ES-I3 (cell line): ENCODE measurements around the gene PRKAR1B.

Experiments used
- H3K36me3 ChIP-seq: 2 replicates; pipeline ENCODE4 v1.6.1; 2013; ENCODE audit warnings: mild to moderate bottlenecking, low read length, control low read depth, moderate library complexity; ENCODE audit not compliant: insufficient read depth
- H3K4me1 ChIP-seq: 2 replicates; pipeline ENCODE4 v1.6.1; 2013; ENCODE audit warnings: mild to moderate bottlenecking, control low read depth, low read length; ENCODE audit not compliant: insufficient read depth
- H3K9ac ChIP-seq: 2 replicates; pipeline ENCODE4 v1.6.1; 2013; ENCODE audit warnings: low read depth, mild to moderate bottlenecking, low read length, moderate library complexity
- H3K9me3 ChIP-seq: 2 replicates; pipeline ENCODE4 v1.6.1; 2013; ENCODE audit warnings: mild to moderate bottlenecking, low read length, moderate library complexity; ENCODE audit not compliant: control insufficient read depth, insufficient read depth

The PRKAR1B gene

DNA sequence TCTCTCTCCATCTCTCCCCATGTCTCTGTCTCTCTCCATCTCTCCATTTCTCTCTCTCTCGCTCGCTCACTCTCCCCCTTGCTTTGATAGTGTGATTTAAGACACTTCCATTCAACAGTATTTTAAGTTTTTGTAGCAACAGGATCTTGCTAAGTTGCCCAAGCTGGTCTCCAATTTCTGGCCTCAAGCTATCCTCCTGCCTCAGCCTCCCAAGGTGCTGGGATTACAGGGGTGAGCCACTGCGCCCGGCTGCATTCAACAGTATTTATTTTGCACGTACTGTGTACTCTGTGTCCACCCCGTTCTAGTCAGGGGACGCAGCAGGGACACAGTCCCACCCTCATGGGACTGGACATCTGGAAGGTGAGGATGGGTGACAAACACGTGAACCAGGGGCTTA lies 193.0 kb downstream of the PRKAR1B start:
- H3K4me1 ChIP-seq, result peaks cover 14% of the 10 kb centered on the region; the same call in 1 of the 2 replicates
- H3K9ac ChIP-seq, result no peak overlapping the region
- H3K9me3 ChIP-seq, result no peaks in the 10 kb centered on the region
- H3K36me3 ChIP-seq, result no peaks in the 10 kb centered on the region

DNA sequence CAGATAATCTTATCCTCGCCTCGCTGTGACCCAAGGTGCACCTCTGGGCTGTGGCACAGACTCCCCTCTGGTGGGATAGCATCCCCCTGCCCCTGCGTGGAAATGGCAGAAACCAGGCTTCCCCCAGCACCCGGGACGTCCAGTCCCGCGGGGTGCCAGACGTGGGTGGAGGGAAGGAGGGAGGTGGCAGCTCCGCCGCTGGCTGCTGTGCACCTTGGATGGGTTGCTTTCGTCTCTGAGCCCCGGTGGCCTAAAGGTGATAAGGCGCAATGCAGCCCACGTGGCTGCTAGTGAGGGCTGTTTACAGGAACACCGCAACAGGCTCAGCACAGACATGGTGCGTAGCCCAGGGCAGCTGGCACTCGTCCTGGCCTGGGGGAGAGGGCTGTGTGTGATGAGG lies 193.8 kb downstream of the PRKAR1B start:
- H3K9ac ChIP-seq, result no peak overlapping the region
- no peaks in the 10 kb centered on the region for H3K9me3 ChIP-seq
- peaks cover 7% of the 10 kb centered on the region; the same call in 1 of the 2 replicates for H3K4me1 ChIP-seq
- no peaks in the 10 kb centered on the region for H3K36me3 ChIP-seq

DNA sequence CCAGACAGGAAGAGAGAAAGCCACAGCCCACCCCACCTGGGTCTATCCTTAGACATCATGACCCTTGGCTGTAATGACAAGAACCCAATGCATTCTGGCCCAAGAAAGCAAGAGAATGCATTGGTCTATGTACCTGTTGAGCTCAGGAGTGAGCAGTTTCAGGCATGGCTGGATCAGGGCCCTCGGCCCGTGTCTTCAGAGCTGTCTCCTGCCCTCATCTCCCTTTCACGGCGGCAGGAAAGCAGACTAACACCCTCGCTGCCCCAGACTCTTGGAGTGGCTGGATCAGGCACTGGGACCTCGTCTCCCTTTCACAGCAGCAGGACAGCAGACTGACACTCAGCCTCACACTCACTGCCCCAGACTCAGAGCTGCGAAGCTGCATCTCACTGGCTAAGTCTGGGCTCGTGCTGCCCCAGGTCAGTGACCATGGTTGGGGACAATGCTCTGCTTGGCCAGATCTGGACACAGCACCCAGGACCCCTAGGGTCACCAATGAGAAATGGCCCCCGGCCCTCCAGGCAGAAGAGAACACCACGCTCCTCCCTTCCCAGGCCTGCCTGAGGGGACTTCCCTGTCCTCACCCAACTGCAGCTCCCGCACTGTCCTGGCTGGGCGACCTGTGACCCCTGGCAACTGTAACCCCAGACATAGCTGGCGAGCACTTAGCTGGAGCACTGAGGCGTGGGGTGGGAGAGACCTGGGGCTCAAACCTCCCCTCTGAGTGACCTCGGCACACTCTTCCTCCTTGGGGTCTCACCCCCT lies 194.5 kb downstream of the PRKAR1B start:
- H3K9me3 ChIP-seq, result no peaks in the 10 kb centered on the region

DNA sequence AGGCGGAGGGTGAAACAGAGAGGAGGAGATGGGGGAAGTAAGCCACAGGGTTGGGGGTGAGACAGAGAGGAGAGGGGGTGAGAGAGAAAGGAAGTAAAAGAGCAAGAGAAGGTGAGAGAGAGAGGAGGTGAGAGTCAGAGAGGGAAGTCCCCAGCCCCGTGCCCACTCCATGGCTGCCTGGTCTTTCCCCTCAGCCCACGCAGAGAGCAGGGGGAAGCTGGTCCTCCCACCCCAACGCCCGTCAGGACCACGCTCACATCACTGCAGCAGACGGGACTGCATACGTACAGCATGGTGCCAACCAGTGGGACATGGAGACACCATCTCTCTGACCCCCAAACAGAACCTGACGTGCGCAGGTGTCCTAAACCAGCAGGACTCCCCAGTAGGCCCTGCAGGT lies 195.3 kb downstream of the PRKAR1B start:
- Histone ChIP-seq H3K9me3 (no peaks in the 10 kb centered on the region), H3K4me1 (peaks cover 3% of the 10 kb centered on the region; the same call in 1 of the 2 replicates), H3K9ac (no peak overlapping the region), H3K36me3 (no peaks in the 10 kb centered on the region)

More for the DNA sequence above, 194.5 kb downstream of the PRKAR1B start:
- H3K36me3 ChIP-seq, result no peaks in the 10 kb centered on the region
- no peak overlapping the region for H3K9ac ChIP-seq
- peaks cover 1% of the 10 kb centered on the region; the same call in 1 of the 2 replicates for H3K4me1 ChIP-seq

DNA sequence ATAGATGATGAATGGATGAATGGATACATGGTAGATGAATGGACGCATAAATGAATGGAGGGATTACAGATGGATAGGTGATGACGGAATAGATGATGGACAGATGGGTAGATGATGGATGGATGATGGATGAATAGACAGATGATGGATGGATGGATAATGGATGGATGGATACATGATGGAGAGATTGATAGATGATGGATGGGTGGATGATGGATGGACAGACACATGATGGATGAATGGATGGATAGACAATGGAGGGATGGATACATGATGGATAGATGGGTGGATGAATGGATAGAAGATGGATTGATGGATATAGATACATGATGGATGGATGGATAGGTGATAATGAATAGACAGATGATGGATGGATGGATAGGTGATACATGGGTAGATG lies 198.6 kb downstream of the PRKAR1B start:
- no peaks in the 10 kb centered on the region for H3K36me3 ChIP-seq
- H3K9ac ChIP-seq, result no peak overlapping the region
- H3K4me1 ChIP-seq, result peaks cover 8% of the 10 kb centered on the region; the same call in 1 of the 2 replicates
- no peaks in the 10 kb centered on the region for H3K9me3 ChIP-seq

DNA sequence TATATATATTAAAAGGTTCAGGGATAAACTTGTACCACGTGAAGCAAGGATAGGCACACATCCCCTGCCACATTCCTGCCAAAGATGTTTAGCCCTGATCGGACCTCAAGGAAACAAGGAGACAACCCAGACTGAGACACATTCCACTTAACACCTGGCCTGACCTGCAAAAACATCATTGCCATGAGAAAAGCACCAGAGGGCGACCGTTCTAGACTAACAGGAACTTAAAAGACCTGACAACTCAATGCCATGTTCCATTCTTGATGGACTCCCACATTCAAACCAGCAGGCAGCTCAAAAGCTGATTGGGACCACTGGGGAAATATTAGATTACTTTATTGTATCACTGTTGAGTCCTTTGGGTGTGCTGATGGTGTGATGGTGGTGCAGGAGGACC lies 199.4 kb downstream of the PRKAR1B start:
- Histone ChIP-seq H3K9ac (no peak overlapping the region), H3K36me3 (no peaks in the 10 kb centered on the region), H3K9me3 (no peaks in the 10 kb centered on the region), H3K4me1 (peaks cover 8% of the 10 kb centered on the region; the same call in 1 of the 2 replicates)

DNA sequence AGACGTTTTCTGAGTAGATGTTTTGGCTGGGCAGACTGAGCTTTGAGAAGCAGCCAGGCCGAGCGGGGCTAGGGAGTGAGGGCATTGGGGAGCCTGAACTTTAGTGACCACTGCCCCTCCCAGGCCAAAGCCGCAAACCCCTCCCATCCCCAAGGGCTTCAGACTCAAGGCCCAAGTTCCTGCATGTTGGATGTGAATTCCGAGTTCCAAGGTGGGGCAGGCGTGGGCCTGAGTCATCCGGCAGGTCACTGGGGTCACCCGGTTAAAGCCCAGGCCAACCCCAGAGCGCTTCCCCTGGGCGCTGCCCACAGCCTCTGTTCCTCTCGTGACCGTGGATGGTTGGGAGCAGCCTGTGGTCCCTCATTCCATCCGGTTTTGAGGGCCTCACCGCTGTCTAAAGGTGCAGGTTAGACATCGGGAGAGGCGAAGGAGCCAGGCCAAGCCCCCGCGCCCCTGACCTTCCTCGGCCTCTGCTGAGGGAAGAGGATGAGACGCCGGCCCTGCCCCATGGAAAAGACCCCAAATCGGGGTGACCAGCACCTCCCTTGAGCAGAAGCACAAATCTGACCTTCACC lies 200.5 kb downstream of the PRKAR1B start:
- H3K36me3 ChIP-seq, result no peaks in the 10 kb centered on the region
- no peak overlapping the region for H3K9ac ChIP-seq
- H3K9me3 ChIP-seq, result no peaks in the 10 kb centered on the region
- H3K4me1 ChIP-seq, result peaks cover 8% of the 10 kb centered on the region; the same call in 1 of the 2 replicates

DNA sequence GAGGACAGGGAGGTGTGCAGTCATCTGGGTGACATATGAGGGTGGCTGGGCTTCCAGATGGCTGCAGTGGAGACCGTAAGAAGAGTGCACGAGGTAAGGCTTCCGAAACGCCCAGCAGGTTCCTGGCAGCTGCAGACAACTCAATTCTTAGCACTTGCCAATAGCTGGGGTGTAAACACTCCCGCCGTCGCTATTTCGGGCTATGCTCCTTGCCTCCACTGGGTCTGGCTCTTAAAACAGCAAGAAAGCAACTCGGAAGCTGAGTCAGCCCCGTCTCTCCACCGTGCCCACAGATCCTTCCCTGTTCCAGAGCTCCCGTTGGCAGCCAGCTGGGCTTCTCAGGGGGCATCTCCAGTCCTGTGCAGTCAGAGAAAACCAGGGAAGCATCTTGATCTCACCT lies 201.3 kb downstream of the PRKAR1B start:
- Histone ChIP-seq H3K36me3 (no peaks in the 10 kb centered on the region), H3K9me3 (no peaks in the 10 kb centered on the region), H3K9ac (no peak overlapping the region), H3K4me1 (peaks cover 8% of the 10 kb centered on the region; the same call in 1 of the 2 replicates)

DNA sequence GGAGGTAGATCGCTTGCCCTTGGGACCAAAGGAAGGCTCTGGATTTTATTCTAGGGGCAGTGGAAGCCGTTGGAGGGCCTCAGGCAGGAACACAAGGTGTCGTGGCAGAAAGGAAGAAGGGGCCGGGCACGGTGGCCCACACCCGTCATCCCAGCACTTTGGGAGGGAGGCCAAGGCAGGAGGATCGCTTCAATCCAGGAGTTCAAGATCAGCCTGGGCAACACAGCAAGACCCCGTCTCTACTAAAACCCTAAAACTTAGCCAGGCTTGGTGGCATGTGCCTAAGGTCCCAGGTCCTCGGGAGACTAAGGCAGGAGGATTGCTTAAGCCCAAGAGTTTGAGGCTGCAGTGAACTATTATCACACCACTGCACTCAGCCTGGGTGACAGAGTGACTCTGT lies 202.3 kb downstream of the PRKAR1B start:
- Histone ChIP-seq H3K9me3 (no peaks in the 10 kb centered on the region), H3K4me1 (peaks cover 8% of the 10 kb centered on the region; the same call in 1 of the 2 replicates)

DNA sequence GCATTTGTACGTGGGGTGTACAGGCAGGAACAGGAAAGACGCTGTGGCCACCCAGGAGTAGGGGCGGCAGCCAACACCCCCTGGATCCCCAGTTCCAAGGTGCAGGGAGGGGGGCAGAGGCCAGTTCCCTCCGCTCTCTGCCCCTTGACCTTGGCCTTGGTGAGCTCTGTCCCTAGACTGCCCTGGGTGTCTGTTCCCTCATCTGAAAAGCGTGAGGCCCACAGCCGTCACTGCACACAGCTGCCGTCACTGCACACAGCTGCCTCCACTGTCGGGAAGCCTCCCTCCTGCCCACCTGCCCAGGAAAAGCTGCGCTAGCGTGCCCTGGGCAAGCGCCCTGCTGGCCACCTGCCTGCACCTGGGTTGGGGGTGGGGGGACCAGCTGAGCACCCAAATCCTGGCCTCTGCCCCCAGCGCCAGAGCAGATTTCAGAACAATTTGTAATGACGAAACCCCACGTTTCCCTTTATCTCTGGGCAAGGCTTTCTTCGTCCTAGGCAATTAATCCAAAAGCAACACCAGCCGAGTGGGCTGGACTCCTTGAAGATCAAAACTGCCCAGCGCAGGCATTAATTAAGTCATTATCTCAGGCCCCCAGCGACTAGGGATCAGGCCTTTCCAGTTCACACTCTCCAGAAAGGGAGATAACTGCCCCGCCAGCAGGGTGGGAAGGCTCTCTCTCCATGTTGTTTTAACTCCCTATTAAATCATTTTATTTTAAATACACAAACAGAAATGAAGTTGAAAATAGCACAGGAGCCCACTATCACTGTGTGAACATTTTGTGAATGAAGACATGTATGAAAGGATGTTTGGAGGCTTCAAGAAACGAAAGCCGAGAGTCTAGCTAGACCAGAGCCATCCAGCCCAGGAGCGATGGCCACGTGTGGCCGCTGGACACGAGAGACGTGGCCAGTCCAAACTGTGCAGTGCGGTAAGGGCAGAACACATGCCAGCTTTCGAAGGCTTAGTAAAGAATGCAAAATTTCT lies 203.4 kb downstream of the PRKAR1B start:
- no peaks in the 10 kb centered on the region for H3K9me3 ChIP-seq
- H3K36me3 ChIP-seq, result no peaks in the 10 kb centered on the region
- H3K9ac ChIP-seq, result no peak overlapping the region; the same call in 1 of the 2 replicates
- H3K4me1 ChIP-seq, result peaks cover 8% of the 10 kb centered on the region; the same call in 1 of the 2 replicates

More for the DNA sequence above, 202.3 kb downstream of the PRKAR1B start:
- no peak overlapping the region for H3K9ac ChIP-seq
- no peaks in the 10 kb centered on the region for H3K36me3 ChIP-seq

DNA sequence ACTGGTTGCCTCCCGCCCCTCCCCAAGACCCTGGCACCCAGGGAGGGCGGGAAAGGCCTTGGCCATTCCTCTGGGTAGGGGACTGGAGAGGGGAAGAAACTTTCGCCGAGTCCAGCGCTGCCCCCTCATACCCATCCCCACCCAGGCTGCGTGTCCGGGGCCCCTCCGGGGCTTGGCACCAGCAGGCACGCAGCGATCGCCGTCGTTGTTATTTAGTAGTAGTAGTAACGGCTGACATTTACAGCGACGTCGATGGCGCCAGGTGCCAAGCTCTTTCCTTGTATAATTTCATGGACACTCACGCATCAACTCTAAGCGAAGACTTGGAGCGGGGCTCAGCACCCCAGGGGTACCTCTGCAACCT lies 204.1 kb downstream of the PRKAR1B start:
- H3K9me3 ChIP-seq, result no peaks in the 10 kb centered on the region
- no peaks in the 10 kb centered on the region for H3K36me3 ChIP-seq
- peak overlapping the region; percentile 46; the same call in 1 of the 2 replicates for H3K9ac ChIP-seq
- peaks cover 8% of the 10 kb centered on the region; the same call in 1 of the 2 replicates for H3K4me1 ChIP-seq

DNA sequence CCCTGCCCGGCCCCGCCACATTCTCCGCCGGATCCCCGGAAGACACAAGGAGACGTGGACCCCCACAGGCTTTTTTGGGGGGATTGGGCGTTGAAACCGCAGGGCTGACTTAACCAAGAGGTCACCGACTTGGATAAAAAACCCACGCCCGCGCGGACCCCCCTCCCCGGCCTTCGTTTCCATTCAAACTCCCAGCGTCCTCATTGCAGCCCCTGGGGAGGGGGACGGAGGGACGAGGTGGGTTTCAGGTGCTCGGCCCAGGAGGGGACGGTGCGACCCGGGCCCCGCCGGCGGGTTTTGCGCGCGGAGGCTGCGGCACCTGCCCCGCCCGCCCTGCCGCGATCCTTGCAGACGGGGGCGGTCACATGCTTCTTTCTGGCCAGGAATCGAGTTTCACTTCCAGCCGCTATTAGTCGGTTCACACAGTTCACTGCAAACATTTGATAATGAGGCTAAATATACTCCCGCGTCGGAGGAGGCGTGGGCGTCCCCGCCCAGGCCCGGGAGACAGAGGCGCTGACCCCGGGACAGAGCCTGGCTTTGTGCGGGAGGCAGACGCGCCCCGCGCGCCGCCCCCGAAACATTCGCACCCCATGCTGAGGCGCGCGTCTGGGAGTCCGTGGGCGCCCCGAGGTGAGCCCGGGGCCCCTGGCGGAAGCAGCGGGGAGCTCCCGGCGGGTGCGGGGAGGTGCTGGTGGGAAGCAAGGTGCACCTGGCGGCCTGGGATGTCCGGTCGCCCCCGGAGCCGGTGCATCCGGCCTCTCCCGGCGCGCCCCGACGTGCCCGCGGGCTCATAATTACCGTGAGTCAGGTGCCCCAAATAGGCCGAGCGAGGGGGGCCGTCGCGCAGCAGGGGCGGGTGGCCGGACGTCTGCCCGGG lies 204.8 kb downstream of the PRKAR1B start:
- Histone ChIP-seq H3K4me1 (peaks cover 8% of the 10 kb centered on the region; the same call in 1 of the 2 replicates), H3K9ac (peak overlapping the region; percentile 46), H3K36me3 (no peaks in the 10 kb centered on the region), H3K9me3 (no peaks in the 10 kb centered on the region)

DNA sequence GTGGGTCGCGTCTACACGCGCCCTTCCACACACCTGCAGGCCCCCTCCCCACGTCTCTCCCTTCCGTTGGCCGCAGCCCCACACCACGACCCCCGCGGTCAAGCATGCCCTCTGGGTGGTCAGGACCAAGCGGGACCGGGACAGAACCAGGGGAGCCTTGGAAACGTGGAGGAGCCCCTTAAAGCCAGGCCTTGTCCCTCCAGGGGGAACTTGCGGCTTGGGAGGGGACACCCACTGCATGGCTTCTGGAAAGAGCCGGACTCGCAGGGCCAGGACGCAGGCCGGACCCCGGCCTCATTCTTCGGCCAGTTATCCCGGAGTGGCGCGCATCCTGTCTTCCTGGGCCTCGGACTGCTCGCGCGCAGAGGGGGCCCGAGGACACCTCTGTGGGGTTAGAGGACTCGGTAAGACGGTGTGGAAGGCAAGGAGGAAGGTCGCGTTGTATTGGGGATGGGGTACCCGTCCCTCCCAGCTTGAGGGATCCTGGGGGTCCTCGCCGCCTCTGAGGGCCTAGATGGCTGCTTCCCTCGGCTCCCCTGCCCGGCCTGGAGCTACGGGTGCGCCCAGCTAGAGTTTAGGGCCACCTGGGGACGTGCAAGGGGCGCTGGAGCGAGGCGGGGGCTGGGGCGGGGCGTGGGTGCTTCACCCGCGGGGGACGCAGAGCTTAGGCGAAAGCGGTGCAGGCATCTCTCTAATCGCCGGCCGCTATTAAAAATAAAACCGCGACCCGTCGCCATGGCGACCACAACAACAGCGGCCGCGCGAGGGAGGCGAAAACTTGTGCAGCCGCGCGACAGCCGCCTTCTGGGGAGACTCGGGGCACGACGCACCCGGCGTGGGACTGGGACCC lies 205.6 kb downstream of the PRKAR1B start:
- Histone ChIP-seq H3K9ac (peak overlapping the region; percentile 46; the same call in 1 of the 2 replicates), H3K36me3 (no peaks in the 10 kb centered on the region), H3K9me3 (no peaks in the 10 kb centered on the region), H3K4me1 (peaks cover 2% of the 10 kb centered on the region; the same call in 1 of the 2 replicates)
